ENCODE measurements around the gene ABCA2. TPM values are rescaled to one million over a fixed set of nuclear protein-coding genes. Genes with fewer than 3 reads are reported as not detected.

Gene ABCA2
- total RNA-seq (10 to 100 TPM; 32.2 to 42.4 (median 39.3) TPM), polyA plus RNA-seq (40.4 TPM)
- long read RNA-seq, donor 1, partial matches to known transcripts: 50 of 56 reads
- long read RNA-seq, donor 1, other reads (novel, unspliced or antisense): 4 of 56 reads
- long read RNA-seq, donor 2, full-length matches to known transcripts: 1 of 50 reads
- long read RNA-seq, donor 2, partial matches to known transcripts: 45 of 50 reads
- long read RNA-seq, donor 2, other reads (novel, unspliced or antisense): 4 of 50 reads
- long read RNA-seq, donor 3, partial matches to known transcripts: 42 of 45 reads
- long read RNA-seq, donor 3, other reads (novel, unspliced or antisense): 3 of 45 reads
- long read RNA-seq, donor 4, full-length matches to known transcripts: 1 of 35 reads
- long read RNA-seq, donor 4, partial matches to known transcripts: 30 of 35 reads
- long read RNA-seq, donor 4, other reads (novel, unspliced or antisense): 4 of 35 reads

DNA sequence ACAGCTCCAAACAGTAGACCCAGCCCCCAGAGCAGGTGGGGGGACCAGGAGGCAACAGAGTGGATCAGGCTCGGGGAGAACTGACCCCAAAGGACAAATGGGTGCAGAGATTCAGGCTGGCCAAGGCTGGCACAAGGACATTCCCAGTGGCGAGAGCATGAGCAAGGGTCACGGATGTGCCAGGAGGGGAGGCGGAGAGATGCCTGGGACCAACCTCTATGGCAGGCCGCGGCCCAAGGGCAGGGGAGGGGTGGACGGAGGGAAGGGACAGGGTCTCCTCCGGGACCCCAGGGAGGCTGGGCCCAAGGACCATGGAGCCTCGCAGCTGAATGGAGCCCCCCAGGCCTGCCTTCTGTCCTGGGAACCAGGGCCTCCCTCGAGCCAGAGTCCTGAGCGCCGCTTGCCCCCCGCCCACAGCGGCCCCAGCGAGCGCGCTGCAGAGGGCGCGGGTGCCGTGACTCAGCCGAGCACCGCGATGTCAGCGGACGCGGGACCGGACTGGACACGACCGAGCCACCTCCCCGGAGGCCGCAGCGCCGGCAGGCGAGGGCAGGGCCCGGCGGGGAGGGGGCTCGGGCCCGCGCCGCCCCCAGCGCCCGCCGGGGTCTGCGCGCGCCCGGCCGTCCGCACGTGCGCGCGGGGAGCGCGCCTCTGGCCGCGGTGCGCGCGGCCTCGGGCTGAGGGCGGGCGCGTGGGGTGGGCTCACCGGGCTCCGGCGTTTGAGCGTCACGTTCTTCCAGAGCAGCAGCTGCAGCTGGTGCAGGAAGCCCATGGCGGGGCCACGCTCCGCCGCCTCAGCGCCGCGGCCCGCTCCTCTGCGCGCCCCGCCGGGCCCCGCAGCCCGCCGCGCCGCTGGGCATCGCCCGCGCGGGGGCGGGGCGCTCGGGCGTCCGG is at the start of gene ABCA2:
Gene ABCA2 (minus strand): TSS at position 869 of the 894 bp plus-strand sequence. CDS start 97 bp downstream, at position 772.
- Histone ChIP-seq H3K27me3 (ENCODE audit: control insufficient read depth, insufficient read depth) (no peaks in the 10 kb centered on the region), H3K9me3 (ENCODE audit: control insufficient read depth, low read length) (no peaks in the 10 kb centered on the region), H3K27ac (ENCODE audit: low read length) (no peak within 1 kb of the TSS), H3K4me3 (ENCODE audit: low read length) (peak within 1 kb of the TSS; percentile 74), H3K4me1 (ENCODE audit: control insufficient read depth, insufficient read depth, low read length) (no peaks in the 10 kb centered on the region)
- DNase-seq (no peak), ATAC-seq (peak in 1 of 2 donors; percentile 6)
- intact Hi-C loops (cut with DNase I): loop anchor here in 2 of 4 donors (5.0 kb wide), 2 partner anchors 75 to 80 kb away; partner anchors contain the start of genes C8G (in 1 of the 2) and LCN12 (in 1 of the 2)
- WGBS: 3% methylated on average over 95 of the region's 95 CpGs

- H3K4me3 ChIP-seq (ENCODE audit: low read length): peak within 1 kb of the TSS; percentile 74
- under 1% methylated on average over 87 of the region's 87 CpGs for WGBS
- peak within 1 kb of the TSS; percentile 50 for H3K27ac ChIP-seq (ENCODE audit: low read length)
- H3K9me3 ChIP-seq (ENCODE audit: control insufficient read depth, low read length): no peaks in the 10 kb centered on the region
- DNase-seq: peak; percentile 75 to 94 (median 93)
- intact Hi-C loops (cut with DNase I): no loop called here
- ATAC-seq: peak; percentile 67 to 77
- no peaks in the 10 kb centered on the region for H3K27me3 ChIP-seq (ENCODE audit: control insufficient read depth, insufficient read depth)
- H3K4me1 ChIP-seq (ENCODE audit: control insufficient read depth, insufficient read depth, low read length): no peaks in the 10 kb centered on the region
Measured at GRCh38 chr9:137077010-137077747, 49.1 kb upstream of the ABCA2 start, which contains the start of gene UAP1L1. Gene UAP1L1 (plus strand): TSS chr9:137077517. CDS start chr9:137077533, 16 bp downstream.

DNA sequence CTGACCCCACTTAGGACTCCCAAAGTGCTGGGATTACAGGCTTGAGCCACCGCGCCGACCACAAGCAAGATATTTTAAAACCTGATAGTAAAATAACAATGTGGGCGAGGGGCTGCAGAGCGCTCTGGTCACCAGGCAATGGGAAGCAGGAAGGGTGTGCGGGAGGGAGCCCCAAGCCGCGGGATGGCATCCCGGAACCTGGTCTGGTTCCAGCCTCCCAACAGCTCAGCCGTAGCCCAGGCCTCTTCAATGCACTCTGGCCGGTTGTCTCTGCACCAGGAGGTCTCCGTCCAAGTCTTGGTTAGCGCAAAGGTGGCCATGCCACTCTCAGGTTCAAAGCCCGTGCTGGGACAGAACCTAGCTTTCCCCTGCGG is 48.6 kb upstream of the ABCA2 start:
- H3K4me1 ChIP-seq (ENCODE audit: control insufficient read depth, insufficient read depth, low read length): no peaks in the 10 kb centered on the region
- peak overlapping the region; percentile 74 for H3K4me3 ChIP-seq (ENCODE audit: low read length)
- H3K27ac ChIP-seq (ENCODE audit: low read length): peak overlapping the region; percentile 50
- H3K9me3 ChIP-seq (ENCODE audit: control insufficient read depth, low read length): no peaks in the 10 kb centered on the region
- 56% methylated on average over 15 of the region's 15 CpGs for WGBS
- no peak for DNase-seq
- intact Hi-C loops (cut with DNase I): no loop called here
- H3K27me3 ChIP-seq (ENCODE audit: control insufficient read depth, insufficient read depth): no peaks in the 10 kb centered on the region
- ATAC-seq: no peak

DNA sequence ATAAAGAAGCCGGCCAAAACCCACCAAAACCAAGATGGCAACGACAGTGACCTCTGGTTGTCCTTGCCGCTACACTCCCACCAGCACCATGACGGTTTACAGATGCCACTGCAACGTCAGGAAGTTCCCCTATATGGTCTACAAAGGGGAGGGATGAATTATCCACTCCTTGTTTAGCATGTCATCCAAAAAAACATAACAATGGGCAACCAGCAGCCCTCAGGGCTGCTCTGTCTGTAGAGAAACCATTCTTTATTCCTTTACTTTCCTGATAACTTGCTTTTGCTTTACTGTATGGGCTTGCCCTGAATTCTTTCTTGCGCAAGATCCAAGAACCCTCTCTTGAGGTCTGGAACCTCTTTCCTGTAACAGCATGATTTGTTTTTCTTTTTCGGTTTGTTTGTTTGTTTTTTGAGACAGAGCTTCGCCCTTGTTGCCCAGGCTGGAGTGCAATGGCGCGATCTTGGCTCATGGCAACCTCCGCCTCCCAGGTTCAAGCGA is 47.3 kb upstream of the ABCA2 start:
- Histone ChIP-seq H3K27ac (ENCODE audit: low read length) (no peak overlapping the region), H3K4me1 (ENCODE audit: control insufficient read depth, insufficient read depth, low read length) (no peaks in the 10 kb centered on the region), H3K27me3 (ENCODE audit: control insufficient read depth, insufficient read depth) (no peaks in the 10 kb centered on the region), H3K4me3 (ENCODE audit: low read length) (no peak overlapping the region), H3K9me3 (ENCODE audit: control insufficient read depth, low read length) (no peaks in the 10 kb centered on the region)
- 82% methylated on average over 12 of the region's 12 CpGs for WGBS
- DNase-seq: peak in 1 of 3 donors; percentile 4
- no peak for ATAC-seq
- intact Hi-C loops (cut with DNase I): no loop called here

DNA sequence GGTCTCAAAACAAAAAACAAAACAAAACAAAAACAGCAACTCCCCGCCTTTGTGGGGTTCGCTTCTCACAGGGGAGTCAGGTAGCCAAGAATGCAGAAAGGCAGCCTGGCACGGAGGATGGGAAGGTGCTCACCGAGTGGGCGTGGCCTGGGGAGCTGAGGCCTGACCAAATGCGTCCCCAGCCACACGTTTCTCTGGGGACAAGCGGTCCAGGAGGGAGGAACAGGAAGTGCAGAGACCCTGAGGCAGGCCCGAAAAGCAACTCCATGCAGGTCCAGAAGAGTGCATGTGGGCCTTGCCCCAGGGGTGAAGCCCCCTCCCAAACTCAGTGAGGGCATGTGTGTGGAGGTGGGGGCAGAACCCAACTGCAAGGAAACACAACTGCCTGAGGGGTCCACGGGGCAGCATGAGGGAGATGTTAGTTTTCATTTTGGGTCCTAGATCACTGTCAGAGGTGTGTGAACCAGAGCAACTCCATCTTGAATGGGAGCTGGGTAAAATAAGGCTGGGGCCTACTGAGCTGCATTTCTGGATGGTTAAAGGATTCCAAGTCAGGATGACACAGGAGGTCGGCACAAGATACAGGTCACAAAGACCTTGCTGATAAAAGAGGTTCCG is 46.7 kb upstream of the ABCA2 start:
- intact Hi-C loops (cut with DNase I): no loop called here
- no peaks in the 10 kb centered on the region for H3K9me3 ChIP-seq (ENCODE audit: control insufficient read depth, low read length)
- H3K4me1 ChIP-seq (ENCODE audit: control insufficient read depth, insufficient read depth, low read length): no peaks in the 10 kb centered on the region
- no peak overlapping the region for H3K4me3 ChIP-seq (ENCODE audit: low read length)
- no peaks in the 10 kb centered on the region for H3K27me3 ChIP-seq (ENCODE audit: control insufficient read depth, insufficient read depth)
- DNase-seq (peak in 2 of 3 donors; percentile 48 to 50), ATAC-seq (no peak)
- WGBS: 85% methylated on average over 12 of the region's 12 CpGs
- H3K27ac ChIP-seq (ENCODE audit: low read length): no peak overlapping the region

DNA sequence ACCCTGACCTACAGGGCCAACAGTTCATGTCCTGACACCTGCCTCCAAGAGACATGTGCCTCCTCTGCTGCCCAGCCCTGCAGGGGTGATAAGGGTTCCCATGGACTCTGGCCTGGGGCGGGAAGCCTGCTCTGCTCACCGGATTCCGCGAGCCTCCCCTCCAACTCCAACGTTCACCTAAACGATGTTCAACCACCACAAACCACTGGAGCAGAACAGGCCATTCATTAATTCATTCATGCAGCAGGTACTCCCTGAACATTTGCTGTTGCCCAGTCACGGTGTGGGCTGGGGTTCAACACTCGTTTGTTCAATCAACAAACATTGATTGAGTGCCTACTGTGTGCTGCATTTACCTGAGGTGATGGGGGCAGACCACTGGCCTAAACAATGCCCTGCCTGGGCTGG is 46.0 kb upstream of the ABCA2 start:
- H3K9me3 ChIP-seq (ENCODE audit: control insufficient read depth, low read length): no peaks in the 10 kb centered on the region
- no peaks in the 10 kb centered on the region for H3K27me3 ChIP-seq (ENCODE audit: control insufficient read depth, insufficient read depth)
- H3K4me1 ChIP-seq (ENCODE audit: control insufficient read depth, insufficient read depth, low read length): no peaks in the 10 kb centered on the region
- H3K27ac ChIP-seq (ENCODE audit: low read length): no peak overlapping the region
- ATAC-seq (no peak), DNase-seq (peak in 1 of 3 donors; percentile 16)
- H3K4me3 ChIP-seq (ENCODE audit: low read length): no peak overlapping the region
- WGBS: 88% methylated on average over 8 of the region's 8 CpGs
- intact Hi-C loops (cut with DNase I): no loop called here

- WGBS: 93% methylated on average over 2 of the region's 2 CpGs
- intact Hi-C loops (cut with DNase I): no loop called here
- Histone ChIP-seq H3K4me3 (ENCODE audit: low read length) (no peak overlapping the region), H3K9me3 (ENCODE audit: control insufficient read depth, low read length) (no peaks in the 10 kb centered on the region), H3K4me1 (ENCODE audit: control insufficient read depth, insufficient read depth, low read length) (no peaks in the 10 kb centered on the region), H3K27ac (ENCODE audit: low read length) (no peak overlapping the region), H3K27me3 (ENCODE audit: control insufficient read depth, insufficient read depth) (no peaks in the 10 kb centered on the region)
- DNase-seq (peak in 2 of 3 donors; percentile 47 to 52), ATAC-seq (peak in 1 of 2 donors; percentile 1)
Measured at GRCh38 chr9:137071282-137071681, 43.2 kb upstream of the ABCA2 start.

DNA sequence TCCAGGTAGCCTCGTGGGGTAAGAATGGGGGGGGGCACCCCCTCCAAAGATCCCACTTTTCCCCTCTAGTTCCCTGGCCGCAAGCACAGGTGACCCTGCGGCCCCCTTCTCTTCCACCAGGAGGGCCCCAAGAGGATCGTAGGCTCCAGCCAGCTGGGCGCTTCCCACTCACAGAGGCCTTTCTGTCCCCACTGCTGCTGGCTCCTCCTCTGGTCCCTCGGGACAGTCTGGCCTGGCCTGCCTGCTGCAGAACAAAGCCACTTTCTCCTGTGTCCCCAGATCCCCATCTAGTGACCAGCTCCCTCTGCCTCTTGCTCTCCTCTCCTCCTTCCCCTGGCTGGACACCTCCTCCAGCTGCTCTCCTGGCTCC is 42.9 kb upstream of the ABCA2 start:
- Histone ChIP-seq H3K4me1 (ENCODE audit: control insufficient read depth, insufficient read depth, low read length) (no peaks in the 10 kb centered on the region), H3K4me3 (ENCODE audit: low read length) (peak overlapping the region; percentile 48), H3K27ac (ENCODE audit: low read length) (peak overlapping the region; percentile 49), H3K27me3 (ENCODE audit: control insufficient read depth, insufficient read depth) (no peaks in the 10 kb centered on the region), H3K9me3 (ENCODE audit: control insufficient read depth, low read length) (no peaks in the 10 kb centered on the region)
- DNase-seq (peak; percentile 67 to 89 (median 87)), ATAC-seq (peak; percentile 42 to 47)
- 13% methylated on average over 6 of the region's 6 CpGs for WGBS
- intact Hi-C loops (cut with DNase I): no loop called here

DNA sequence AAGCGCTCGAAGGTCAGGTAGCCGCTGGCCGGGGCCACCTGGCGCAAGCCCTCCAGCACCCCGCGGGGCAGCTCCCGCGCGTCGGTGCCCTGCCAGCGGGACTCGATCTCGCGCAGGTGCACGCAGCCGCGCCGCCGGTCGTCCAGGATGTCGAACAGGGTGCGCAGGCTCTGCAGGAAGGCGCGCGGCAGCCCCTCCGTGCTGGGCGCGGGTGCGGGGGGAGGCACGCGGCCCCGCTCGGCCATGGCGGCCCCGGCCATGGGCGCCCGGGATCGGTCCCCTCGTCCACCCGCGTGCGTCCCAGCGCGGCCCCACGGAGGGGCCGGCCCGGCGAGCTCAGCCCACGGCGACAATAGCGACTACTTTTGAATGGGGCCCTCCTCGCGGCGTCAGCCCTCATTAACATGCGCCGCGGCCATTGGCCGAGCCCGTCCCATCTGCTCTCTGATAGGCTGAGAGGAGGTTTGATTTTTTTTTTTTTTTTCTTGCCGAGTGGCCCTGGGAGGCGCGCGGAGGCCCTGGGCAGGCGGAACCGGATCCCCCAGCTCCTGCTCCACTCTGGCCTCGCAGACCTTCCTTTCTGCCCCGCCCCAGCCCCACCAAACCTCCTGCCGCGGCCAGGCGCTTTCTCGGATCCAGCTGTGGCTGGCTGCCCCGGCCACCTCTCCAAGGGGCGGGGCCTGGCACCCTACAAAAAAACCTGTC is 42.3 kb upstream of the ABCA2 start, which contains the start of gene SAPCD2:
Gene SAPCD2 (minus strand): TSS at position 357 of the 705 bp plus-strand sequence. CDS start 97 bp downstream, at position 260.
- Histone ChIP-seq H3K4me3 (ENCODE audit: low read length) (peak within 1 kb of the TSS; percentile 48), H3K27me3 (ENCODE audit: control insufficient read depth, insufficient read depth) (no peaks in the 10 kb centered on the region), H3K4me1 (ENCODE audit: control insufficient read depth, insufficient read depth, low read length) (no peaks in the 10 kb centered on the region), H3K9me3 (ENCODE audit: control insufficient read depth, low read length) (no peaks in the 10 kb centered on the region), H3K27ac (ENCODE audit: low read length) (peak within 1 kb of the TSS; percentile 49)
- under 1% methylated on average over 74 of the region's 74 CpGs for WGBS
- intact Hi-C loops (cut with DNase I): no loop called here
- ATAC-seq (peak; percentile 92 to 94), DNase-seq (peak; percentile 90 to 96 (median 95))

Measured in right cardiac atrium (tissue), 5 donors.